Gastroesophageal sphincter (tissue), 4 donors: ENCODE results near the gene CENPT. TPM values are rescaled to one million over a fixed set of nuclear protein-coding genes. Genes with fewer than 3 reads are reported as not detected.

Experiments
- ATAC-seq: fragments of 150-250 bp; one replicate; pipeline ENCODE4 v1.9.1; 2016; ENCODE audit warnings: mild to moderate bottlenecking, moderate library complexity
- H3K27ac ChIP-seq, 4 donors: fragments of 200-600 bp; sonication (generic) in 3 of 4; 1 replicate in 3 of 4; 2 replicates in 1 of 4; pipeline ENCODE4 v1.5.1; 2016 to 2019
- H3K27me3 ChIP-seq: fragments of 200-600 bp; sonication (generic); one replicate; pipeline ENCODE4 v1.5.1; 2019
- H3K36me3 ChIP-seq, 2 donors: fragments of 200-600 bp; sonication (generic); one replicate each; pipeline ENCODE4 v1.5.1; 2019; ENCODE audit warnings: control low read depth in 1 of 2
- H3K4me1 ChIP-seq, 3 donors: fragments of 200-600 bp; sonication (generic); 1 replicate in 2 of 3; 2 replicates in 1 of 3; pipeline ENCODE4 v1.5.1; 2016 to 2019; ENCODE audit warnings: control low read depth in 2 of 3
- H3K4me3 ChIP-seq, 2 donors: fragments of 200-600 bp; sonication (generic); one replicate each; pipeline ENCODE4 v1.5.1; 2019; ENCODE audit warnings: mild to moderate bottlenecking in 1 of 2, moderate library complexity in 1 of 2
- H3K9me3 ChIP-seq, 3 donors: fragments of 200-600 bp; sonication (generic); one replicate each; pipeline ENCODE4 v1.5.1; 2017 to 2019; ENCODE audit warnings: control low read depth in 2 of 3
- CTCF ChIP-seq, 4 experiments: fragments of 200-600 bp in 2 of 4; fragments of 450-650 bp in 2 of 4; sonication (generic) in 1 of 4; IDR thresholded peaks; one replicate each; pipeline ENCODE4 v1.5.1; 2017 to 2019; ENCODE audit warnings: antibody characterized with exemption in 4 of 4, mild to moderate bottlenecking in 2 of 4, moderate library complexity in 2 of 4
- EP300 ChIP-seq: sonication (generic); formaldehyde crosslinking; IDR thresholded peaks from one replicate; pipeline ENCODE4 v1.6.1; 2017; ENCODE audit warnings: antibody characterized with exemption, mild to moderate bottlenecking
- POLR2A ChIP-seq, 2 donors: fragments of 450-650 bp; IDR thresholded peaks; one replicate each; pipeline ENCODE4 v1.6.1; 2017; ENCODE audit warnings: antibody characterized with exemption in 2 of 2, mild to moderate bottlenecking in 2 of 2, moderate library complexity in 1 of 2
- POLR2AphosphoS5 ChIP-seq: sonication (generic); formaldehyde crosslinking; IDR thresholded peaks from one replicate; pipeline ENCODE4 v1.6.1; 2017; ENCODE audit warnings: antibody characterized with exemption
- WGBS, 2 donors: methylation state at CpG; one replicate each; pipeline ENCODE4 v1.1.5; 2018; ENCODE audit warnings: low coverage in 1 of 2; 5-methylcytosine and 5-hydroxymethylcytosine counted together
- total RNA-seq, 4 donors: library from RNA; depleted of rRNA; stranded (reverse); fragments of >200 nt; gene quantifications; one replicate each; pipeline ENCODE4 v1.1.0, GENCODE V29; 2016

Gene CENPT
- total RNA-seq: 10 to 100 TPM; 15.4 to 44.2 (median 35.3) TPM

GRCh38 chr16:67847064-67847861 is at the start of gene CENPT:
TSS of gene CENPT (minus strand) at chr16:67847693. CDS start at chr16:67833859, 13,834 bp downstream.
- H3K4me1 ChIP-seq: peaks cover 6 to 79% (median 39%) of the 10 kb centered on the region in 3 donors
- peak within 1 kb of the TSS; percentile 11 to 100 (median 97) for H3K27ac ChIP-seq
- TF ChIP-seq EP300: no peak
- peak in 1 of 2 donors; percentile 47 for TF ChIP-seq POLR2A (IDR thresholded peaks at IDR 0.05)
- TF ChIP-seq CTCF (IDR thresholded peaks at IDR 0.05): peak in 2 of 4 experiments; percentile 11 to 14
- H3K27me3 ChIP-seq: no peaks in the 10 kb centered on the region
- H3K36me3 ChIP-seq: no peaks in the 10 kb centered on the region
- peak; percentile 70 for ATAC-seq
- peak within 1 kb of the TSS; percentile 74 to 97 for H3K4me3 ChIP-seq
- 0% methylated on average over 4 to 6 of the region's 62 CpGs for WGBS, 2 donors
- H3K9me3 ChIP-seq: no peaks in the 10 kb centered on the region

- TF ChIP-seq POLR2A (IDR thresholded peaks at IDR 0.05): no peak
- TF ChIP-seq POLR2AphosphoS5: peak; percentile 22
- no peaks in the 10 kb centered on the region for H3K9me3 ChIP-seq
- H3K27me3 ChIP-seq: no peaks in the 10 kb centered on the region
- H3K4me1 ChIP-seq: peaks cover 7 to 61% (median 26%) of the 10 kb centered on the region in 3 donors
- H3K27ac ChIP-seq: peak overlapping the region in 3 of 4 donors; percentile 41 to 69 (median 53)
- H3K36me3 ChIP-seq: peaks cover 0 to 13% of the 10 kb centered on the region in 2 donors
- peak; percentile 41 for ATAC-seq
- 60% methylated on average over 3 of the region's 3 CpGs; no CpG with 5 or more reads in 1 of the 2 donors for WGBS, 2 donors
- no peak overlapping the region for H3K4me3 ChIP-seq
Measured at GRCh38 chr16:67897231-67897630, 49.7 kb upstream of the CENPT start.

- H3K4me3 ChIP-seq: peak overlapping the region; percentile 92 to 98
- H3K27ac ChIP-seq: peak overlapping the region; percentile 96 to 99 (median 98)
- peaks cover 7 to 62% (median 26%) of the 10 kb centered on the region in 3 donors for H3K4me1 ChIP-seq
- H3K27me3 ChIP-seq: no peaks in the 10 kb centered on the region
- H3K36me3 ChIP-seq: no peaks in the 10 kb centered on the region
- TF ChIP-seq POLR2A (IDR thresholded peaks at IDR 0.05): no peak
- no peak for TF ChIP-seq POLR2AphosphoS5
- TF ChIP-seq EP300: no peak
- 9 to 25% methylated on average over 5 to 11 of the region's 14 CpGs for WGBS, 2 donors
- no peaks in the 10 kb centered on the region for H3K9me3 ChIP-seq
- ATAC-seq: no peak
Measured at GRCh38 chr16:67893743-67894399, 46.4 kb upstream of the CENPT start.

- Histone ChIP-seq H3K27me3 (no peaks in the 10 kb centered on the region), H3K4me1 (peaks cover 7 to 56% (median 26%) of the 10 kb centered on the region in 3 donors), H3K27ac (peak within 1 kb of the TSS; percentile 96 to 99 (median 98)), H3K4me3 (peak within 1 kb of the TSS; percentile 92 to 98), H3K36me3 (no peaks in the 10 kb centered on the region), H3K9me3 (no peaks in the 10 kb centered on the region)
- TF ChIP-seq EP300 (no peak), POLR2A (IDR thresholded peaks at IDR 0.05) (peak; percentile 87 to 90), CTCF (IDR thresholded peaks at IDR 0.05) (peak in 1 of 4 experiments; percentile 9), POLR2AphosphoS5 (peak; percentile 64)
- 0 to 1% methylated on average over 1 to 9 of the region's 90 CpGs for WGBS, 2 donors
- peak; percentile 97 for ATAC-seq
Measured at GRCh38 chr16:67892899-67893742, 45.6 kb upstream of the CENPT start, which contains the start of gene PSKH1. TSS of gene PSKH1 (plus strand) at chr16:67893254. CDS start at chr16:67908750, 15,496 bp downstream.

GRCh38 chr16:67892375-67892774 is 44.9 kb upstream of the CENPT start:
- ATAC-seq: no peak
- Histone ChIP-seq H3K27me3 (no peaks in the 10 kb centered on the region), H3K4me3 (peak overlapping the region; percentile 92 to 98), H3K9me3 (no peaks in the 10 kb centered on the region), H3K27ac (peak overlapping the region; percentile 45 to 99 (median 98)), H3K36me3 (no peaks in the 10 kb centered on the region), H3K4me1 (peaks cover 7 to 48% (median 19%) of the 10 kb centered on the region in 3 donors)
- 53 to 60% methylated on average over 2 to 5 of the region's 5 CpGs for WGBS, 2 donors
- TF ChIP-seq POLR2A (IDR thresholded peaks at IDR 0.05) (no peak), CTCF (IDR thresholded peaks at IDR 0.05) (no peak), EP300 (no peak), POLR2AphosphoS5 (no peak)
